Fibroblast of pulmonary artery (primary cell): Measurements from ENCODE around the gene ERLEC1.
"Not testable (repeated sequence)": the region's sequence is repeated elsewhere in the genome, so short reads cannot be mapped to it uniquely, and the experiment has no call there.

Experiments
- DNase-seq: peaks from one replicate; pipeline ENCODE4 v3.0.0-alpha.2; 2010; ENCODE audit warnings: low read depth
- H3K4me3 ChIP-seq: replicated peaks from 2 replicates; pipeline ENCODE4 v1.5.1; 2011; ENCODE audit warnings: low read depth, mild to moderate bottlenecking, control low read depth, low read length, moderate library complexity
- TF ChIP-seq, protein P1 (sequence below): IDR thresholded peaks from 2 replicates; pipeline ENCODE4 v1.5.1; 2011; ENCODE audit warnings: mild to moderate bottlenecking, control low read depth, low read length, inconsistent platforms; ENCODE audit errors: missing control alignments

Gene ERLEC1

DNA sequence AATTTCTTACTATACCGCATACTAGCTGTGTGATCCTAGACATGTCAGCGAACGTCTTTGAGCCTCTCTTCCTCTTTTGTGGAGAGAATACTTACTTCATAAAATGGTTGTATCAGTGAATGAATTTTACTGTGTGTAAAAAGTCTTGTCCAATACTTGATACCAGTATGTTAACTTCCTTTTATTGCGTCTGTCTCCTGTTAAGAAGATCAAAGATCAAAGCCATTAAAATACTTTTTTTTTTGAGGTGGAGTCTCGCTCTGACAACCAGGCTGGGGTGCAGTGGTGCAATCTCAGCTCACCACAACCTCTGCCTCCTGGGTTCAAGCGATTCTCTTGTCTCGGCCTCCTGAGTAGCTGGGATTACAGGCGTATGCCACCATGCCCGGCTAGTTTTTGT lies 33.2 kb downstream of the ERLEC1 start:
- DNase-seq = no peak
- no peak overlapping the region for H3K4me3 ChIP-seq
- TF ChIP-seq, protein P1, sequence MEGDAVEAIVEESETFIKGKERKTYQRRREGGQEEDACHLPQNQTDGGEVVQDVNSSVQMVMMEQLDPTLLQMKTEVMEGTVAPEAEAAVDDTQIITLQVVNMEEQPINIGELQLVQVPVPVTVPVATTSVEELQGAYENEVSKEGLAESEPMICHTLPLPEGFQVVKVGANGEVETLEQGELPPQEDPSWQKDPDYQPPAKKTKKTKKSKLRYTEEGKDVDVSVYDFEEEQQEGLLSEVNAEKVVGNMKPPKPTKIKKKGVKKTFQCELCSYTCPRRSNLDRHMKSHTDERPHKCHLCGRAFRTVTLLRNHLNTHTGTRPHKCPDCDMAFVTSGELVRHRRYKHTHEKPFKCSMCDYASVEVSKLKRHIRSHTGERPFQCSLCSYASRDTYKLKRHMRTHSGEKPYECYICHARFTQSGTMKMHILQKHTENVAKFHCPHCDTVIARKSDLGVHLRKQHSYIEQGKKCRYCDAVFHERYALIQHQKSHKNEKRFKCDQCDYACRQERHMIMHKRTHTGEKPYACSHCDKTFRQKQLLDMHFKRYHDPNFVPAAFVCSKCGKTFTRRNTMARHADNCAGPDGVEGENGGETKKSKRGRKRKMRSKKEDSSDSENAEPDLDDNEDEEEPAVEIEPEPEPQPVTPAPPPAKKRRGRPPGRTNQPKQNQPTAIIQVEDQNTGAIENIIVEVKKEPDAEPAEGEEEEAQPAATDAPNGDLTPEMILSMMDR = no peak

DNA sequence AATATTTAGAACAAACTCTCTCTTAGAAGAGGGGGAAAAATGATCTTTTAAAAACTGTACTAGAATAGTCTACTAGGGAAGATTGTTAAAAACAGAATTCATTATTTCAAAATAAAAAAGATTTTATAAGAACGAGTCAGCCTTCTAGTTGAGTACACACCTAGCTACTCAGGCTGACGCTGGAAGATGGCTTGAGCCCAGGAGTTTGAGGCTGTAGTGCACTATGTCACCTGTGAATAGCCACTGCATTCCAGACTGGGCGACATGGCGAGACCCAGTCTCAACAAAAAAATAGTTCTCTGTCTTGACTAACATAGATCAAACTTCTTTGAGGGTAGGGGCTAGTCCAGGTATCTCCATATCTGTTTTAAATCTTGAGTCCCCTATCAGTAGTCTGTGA lies 33.9 kb downstream of the ERLEC1 start:
- H3K4me3 ChIP-seq = no peak overlapping the region
- no peak for DNase-seq
- TF ChIP-seq, protein P1 = no peak

DNA sequence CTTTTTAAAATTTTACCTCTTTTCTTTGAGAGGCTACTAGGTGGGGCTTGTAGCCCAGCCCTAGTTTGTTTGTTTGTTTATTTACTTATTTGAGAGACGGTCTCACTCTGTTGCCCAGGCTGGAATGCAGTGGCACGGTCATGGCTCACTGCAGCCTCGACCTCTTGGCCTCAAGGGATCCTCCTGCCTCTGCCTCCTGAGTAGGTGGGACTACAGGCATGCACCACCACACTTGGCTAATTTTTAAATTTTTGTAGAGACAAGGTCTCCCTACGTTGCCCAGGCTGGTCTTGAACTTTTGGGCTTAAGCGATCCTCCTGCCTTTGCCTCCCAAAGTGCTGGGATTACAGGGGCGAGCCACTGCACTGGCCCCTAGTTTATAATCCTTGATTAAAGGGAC lies 35.0 kb downstream of the ERLEC1 start:
- DNase-seq = no peak
- TF ChIP-seq, protein P1 = no peak
- H3K4me3 ChIP-seq = no peak overlapping the region

DNA sequence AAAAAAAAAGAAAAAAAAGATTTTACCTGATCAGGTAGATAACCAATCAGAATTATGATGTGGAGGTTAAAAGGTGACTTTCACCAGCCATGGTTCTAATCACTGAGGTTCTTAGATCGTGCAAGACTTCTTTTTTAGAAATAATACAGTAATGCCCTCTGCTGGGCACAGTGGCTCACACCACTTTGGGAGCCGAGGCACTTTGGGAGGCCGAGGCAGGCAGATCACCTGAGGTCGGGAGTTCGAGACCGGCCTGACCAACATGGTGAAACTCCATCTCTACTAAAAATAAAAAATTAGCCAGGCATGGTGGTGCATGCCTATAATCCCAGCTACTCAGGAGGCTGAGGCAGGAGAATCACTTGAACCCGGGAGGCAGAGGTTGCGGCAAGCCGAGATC lies 36.8 kb downstream of the ERLEC1 start:
- H3K4me3 ChIP-seq = not testable (repeated sequence)
- peak; percentile 10 for DNase-seq

DNA sequence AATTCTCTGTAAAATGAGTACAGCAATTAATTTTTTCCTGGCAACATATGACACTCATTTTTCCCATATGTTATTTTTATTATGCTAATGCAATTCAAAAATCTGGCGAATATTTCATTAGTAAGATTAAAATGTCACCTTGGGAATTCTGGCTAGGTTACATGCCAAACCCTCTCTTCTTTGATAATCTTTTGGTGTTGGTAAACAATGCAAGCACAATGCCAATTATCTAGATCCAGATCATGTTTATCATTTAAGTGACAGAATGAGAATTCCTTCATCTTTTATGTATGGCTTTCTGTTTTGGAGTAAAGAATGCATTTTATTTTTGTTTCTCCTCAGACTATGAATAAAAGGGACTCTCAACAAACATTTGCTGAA lies 39.2 kb downstream of the ERLEC1 start:
- no peak overlapping the region for H3K4me3 ChIP-seq
- DNase-seq = no peak
- TF ChIP-seq, protein P1 = no peak

DNA sequence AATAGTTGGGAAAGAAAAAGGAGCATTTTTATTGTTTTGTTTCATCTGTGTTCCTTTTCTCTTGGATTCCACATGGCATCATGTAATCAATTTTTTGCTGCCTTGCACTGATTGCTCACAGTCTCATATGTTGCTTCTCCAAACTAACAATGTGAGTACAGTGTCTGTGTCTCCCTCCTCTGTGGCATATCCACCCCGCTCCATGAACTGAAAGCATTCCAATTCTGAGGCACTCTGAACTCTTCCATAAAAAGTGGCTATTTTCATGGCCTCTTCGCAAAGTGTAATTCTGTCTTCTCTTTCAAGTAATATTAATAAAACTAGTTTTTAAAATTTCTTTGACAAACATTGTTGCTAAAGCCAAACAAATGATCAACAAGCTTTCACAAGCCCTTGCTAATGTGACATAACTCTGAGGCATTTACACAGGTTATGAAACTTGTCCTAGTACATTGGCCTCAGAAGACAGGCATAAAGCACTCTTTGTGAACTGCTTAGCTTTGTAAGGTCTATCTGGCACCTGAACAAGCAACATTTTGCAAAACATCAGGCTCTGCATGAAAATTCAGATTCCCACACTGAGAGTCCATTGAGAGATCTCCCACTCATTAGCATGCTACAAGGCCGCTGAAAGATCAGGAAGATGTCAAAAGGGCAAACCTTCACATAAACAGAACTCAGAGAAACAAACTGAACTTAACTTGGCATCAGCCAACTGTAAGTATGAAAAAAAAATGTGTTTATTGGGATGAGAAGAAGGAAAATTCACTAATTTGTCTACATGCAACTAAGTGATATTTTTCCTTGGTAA lies 39.9 kb downstream of the ERLEC1 start:
- H3K4me3 ChIP-seq = no peak overlapping the region
- TF ChIP-seq, protein P1 = no peak
- DNase-seq = peak; percentile 43

DNA sequence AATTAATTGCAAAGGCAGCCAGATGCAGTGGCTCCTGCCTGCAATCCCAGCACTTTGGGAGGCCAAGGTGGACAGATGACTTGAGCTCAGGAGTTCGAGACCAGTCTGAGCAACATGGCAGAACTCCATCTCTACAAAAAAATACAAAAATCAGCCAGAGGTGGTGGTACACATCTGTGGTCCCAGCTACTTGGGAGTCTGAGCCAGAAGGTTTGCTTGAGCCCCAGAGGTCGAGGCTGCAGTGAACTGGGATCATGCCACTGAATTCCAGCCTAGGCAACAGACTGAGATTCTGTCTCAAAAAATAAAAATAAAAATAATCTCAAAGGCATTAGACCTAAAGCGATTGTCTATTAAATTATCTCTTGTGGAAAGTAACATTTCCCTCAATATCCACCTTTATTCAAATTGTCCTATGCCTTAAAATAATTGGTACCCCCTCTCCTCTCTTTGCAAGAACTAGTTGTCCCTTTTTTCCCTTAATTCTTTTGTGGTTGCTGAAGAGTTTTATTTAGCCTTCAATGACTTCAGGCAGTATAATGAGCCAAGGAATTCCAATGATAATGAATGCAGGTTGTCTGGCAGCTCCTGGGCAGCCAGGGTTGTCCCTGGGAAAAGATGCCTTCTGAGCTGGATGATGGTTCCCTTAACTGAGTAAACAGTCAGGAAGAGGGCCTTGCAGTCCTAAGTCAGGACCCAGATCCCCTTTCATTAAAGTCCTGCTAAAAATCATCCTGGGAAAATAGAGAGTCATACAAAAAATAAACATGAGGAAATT lies 40.7 kb downstream of the ERLEC1 start:
- no peak for DNase-seq
- no peak overlapping the region for H3K4me3 ChIP-seq
- TF ChIP-seq, protein P1 = no peak
